Measurements from ENCODE around the gene UNC93B1.
A peak's percentile ranks its signal among the peaks of the same experiment; 100 is the strongest.

Gene UNC93B1

DNA sequence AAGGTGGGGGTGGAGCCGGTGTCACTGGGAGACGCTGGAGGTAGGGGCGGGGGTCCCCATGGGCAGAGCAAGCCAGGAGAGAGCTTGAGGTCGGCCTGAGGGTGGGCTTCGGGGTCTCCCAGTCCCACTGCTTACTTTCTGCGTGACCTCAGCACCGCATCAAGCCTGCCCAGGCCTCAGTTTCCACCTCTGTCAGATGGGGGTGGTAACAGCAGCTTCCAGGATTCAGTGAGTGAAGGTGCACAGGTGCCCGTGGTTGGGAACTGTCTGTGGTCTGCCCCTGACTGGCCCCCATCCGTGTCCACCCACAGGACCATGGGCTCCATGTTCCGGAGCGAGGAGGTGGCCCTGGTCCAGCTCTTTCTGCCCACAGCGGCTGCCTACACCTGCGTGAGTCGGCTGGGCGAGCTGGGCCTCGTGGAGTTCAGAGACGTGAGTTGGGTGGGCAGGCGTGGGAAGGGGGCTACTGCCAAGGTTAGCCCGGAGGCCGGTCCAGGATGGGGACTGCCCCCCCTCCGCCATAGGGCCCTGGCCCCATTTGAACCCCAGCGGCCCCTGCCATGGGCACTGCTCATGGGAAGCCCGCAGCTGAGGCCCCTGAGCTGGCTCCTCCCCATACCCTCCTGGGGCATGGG, 37.2 kb upstream of the UNC93B1 start:
- intact Hi-C loops (cut with DNase I): no loop called here
- peak in 3 of 10 donors; percentile 58 to 84 (median 74) for DNase-seq

DNA sequence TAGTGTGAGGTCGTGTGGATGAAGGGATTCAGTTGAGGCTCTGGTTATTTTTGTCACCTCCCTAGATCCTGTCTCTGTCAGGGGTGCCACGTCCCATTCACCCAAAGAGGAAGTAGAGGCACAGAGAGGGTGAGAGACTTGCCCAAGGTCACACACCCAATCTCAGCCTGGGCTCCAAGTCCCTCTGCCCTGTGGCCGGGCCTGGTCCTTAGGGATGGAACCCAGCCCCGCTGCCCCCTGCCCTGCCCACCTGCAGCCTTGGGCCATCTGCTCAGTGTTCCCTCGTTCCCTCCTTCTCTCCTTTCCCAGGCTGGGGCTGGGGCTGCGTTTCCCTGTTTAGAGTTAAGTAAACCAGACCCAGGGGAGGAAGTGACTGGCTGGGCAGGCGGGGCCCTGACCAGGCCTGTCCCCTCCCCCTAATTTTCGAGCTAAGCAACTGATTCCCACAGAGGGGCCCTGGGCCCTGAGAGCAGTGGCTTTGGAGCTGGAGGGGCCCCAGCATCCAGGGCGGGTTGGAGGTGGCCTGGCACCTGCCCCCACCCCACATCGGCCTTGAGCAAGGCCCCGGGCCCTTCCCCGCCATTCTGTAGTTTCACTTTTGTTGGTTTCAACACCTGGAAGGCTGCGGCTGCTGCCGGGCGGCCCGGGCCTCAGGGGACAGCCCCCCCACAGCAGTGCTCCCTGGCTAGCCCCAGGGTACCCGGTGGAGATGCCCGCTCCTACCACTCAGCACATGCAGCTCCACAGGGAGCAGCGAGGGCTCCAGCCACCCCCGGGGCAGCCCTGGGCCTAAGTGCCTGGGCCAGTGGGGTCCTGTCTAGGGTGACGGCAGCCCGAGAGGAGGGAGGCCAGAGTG, 36.4 kb upstream of the UNC93B1 start:
- DNase-seq: peak in 4 of 10 donors; percentile 3 to 81 (median 75)
- intact Hi-C loops (cut with DNase I): no loop called here

GRCh38 chr11:68039526-68040086, 35.7 kb upstream of the UNC93B1 start:
- intact Hi-C loops (cut with DNase I): loop anchor here (10.0 kb wide), 1 partner anchor 75 kb away; no protein-coding TSS in a partner anchor
- peak in 2 of 10 donors; percentile 39 to 64 for DNase-seq

GRCh38 chr11:68038718-68039525, 35.0 kb upstream of the UNC93B1 start, which contains the start of gene TCIRG1:
Gene TCIRG1 (plus strand): TSS chr11:68039025. CDS start chr11:68041272, 2,247 bp downstream.
- intact Hi-C loops (cut with DNase I): loop anchor here (10.0 kb wide), 1 partner anchor 76 kb away; no protein-coding TSS in a partner anchor
- DNase-seq: peak in 5 of 10 donors; percentile 39 to 87 (median 54)

- peak in 2 of 10 donors; percentile 67 to 78 for DNase-seq
- intact Hi-C loops (cut with DNase I): loop anchor here (10.0 kb wide), 1 partner anchor 77 kb away; no protein-coding TSS in a partner anchor
These were observed 34.4 kb upstream of the UNC93B1 start for GRCh38 chr11:68038226-68038717.

- intact Hi-C loops (cut with DNase I): loop anchor here (10.0 kb wide), 1 partner anchor 77 kb away; no protein-coding TSS in a partner anchor
- peak in 2 of 10 donors; percentile 57 to 78 for DNase-seq
These were observed 33.7 kb upstream of the UNC93B1 start for GRCh38 chr11:68037411-68038225.

DNA sequence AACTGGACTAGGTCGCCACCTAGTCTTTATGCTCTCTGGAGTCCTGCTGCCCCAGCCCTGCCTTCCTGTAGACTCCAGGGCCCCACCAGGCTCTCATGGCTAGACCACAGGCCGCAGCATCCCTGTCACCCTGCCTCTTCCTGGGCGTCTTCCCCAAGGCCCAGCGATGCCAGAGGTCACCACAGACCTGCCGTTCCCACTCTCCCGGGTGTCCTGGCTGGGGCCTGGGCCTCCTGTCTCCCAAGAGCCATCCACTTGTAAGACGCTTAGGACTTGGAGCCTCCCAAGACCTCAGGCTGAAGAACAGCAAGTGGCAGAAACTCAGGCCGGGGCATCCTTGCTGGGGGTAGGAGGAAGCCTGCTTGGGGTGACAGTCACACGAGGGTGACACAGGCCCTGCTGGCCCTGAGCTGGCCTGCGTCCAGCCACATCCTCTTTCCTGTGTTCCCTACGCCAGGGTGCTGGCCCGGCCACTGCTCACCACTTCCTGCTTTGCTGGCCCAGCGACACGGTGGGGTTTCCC, 32.9 kb upstream of the UNC93B1 start:
- intact Hi-C loops (cut with DNase I): loop anchor here (10.0 kb wide), 1 partner anchor 78 kb away; no protein-coding TSS in a partner anchor
- DNase-seq: peak in 2 of 10 donors; percentile 83 to 89

- intact Hi-C loops (cut with DNase I): loop anchor here (10.0 kb wide), 1 partner anchor 79 kb away; no protein-coding TSS in a partner anchor
- DNase-seq: peak in 2 of 10 donors; percentile 79 to 85
These were observed 32.3 kb upstream of the UNC93B1 start for GRCh38 chr11:68036141-68036716.

DNA sequence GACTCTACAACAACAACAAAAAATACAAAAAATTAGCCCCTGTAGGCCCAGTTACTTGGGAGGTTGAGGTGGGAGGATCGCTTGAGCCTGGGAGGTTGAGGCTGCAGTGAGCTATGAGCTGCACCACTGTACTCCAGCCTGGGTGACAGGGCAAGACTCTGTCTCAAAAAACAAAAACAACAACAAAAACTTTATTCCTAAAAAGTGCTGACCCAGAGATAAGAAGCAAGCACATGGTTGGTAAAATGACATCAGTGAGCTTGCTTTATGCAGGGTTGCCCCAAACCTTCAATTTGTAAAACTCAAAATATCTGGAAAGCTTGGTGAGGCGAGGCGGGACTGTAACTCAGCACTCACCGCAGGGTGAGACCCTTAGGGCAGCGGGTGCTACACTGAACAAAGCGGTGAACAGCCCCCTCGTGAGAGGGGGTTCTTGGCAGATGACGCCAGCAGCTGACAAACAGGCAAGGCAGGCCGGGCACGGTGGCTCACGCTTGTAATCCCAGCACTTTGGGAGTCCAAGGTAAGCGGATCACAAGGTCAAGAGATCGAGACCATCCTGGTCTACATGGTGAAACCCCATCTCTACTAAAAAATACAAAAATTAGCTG, 31.5 kb upstream of the UNC93B1 start:
- peak in 1 of 10 donors; percentile 56 for DNase-seq
- intact Hi-C loops (cut with DNase I): loop anchor here (10.0 kb wide), 1 partner anchor 79 kb away; no protein-coding TSS in a partner anchor

- intact Hi-C loops (cut with DNase I): loop anchor here (5.0 to 10.0 kb wide), 2 partner anchors 81 to 174 kb away; no protein-coding TSS in a partner anchor
- no peak for DNase-seq
These were observed 29.8 kb upstream of the UNC93B1 start for GRCh38 chr11:68033708-68034045.

DNA sequence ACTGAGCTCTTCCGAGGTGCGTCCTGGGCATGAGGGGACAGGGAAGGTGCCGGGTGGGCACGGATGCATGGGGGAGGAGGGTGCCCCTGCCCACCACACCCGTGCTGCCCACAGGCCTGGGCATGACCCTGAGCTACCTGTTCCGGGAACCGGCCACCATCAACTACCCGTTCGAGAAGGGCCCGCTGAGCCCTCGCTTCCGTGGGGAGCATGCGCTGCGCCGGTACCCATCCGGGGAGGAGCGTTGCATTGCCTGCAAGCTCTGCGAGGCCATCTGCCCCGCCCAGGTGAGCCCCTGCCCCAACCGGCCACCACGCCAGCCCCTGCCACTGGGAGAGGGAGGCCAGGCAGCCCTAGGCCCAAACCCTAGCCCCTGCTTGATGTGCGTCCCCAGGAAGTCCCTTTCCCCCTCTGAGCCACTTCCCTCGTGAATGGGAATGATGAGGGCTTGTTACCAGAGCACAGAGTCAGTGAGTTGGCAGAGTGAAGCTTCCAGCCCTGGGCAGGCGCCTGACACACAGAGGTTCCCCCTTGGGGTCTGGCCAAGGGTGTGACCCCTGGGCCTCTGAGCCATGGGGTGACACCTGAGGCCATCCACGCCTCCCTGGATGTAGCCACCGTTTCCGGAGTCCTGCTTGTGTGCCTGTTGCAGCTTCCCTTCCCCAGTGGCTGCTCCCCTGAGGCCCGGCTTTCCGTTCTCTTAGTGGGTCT, 29.3 kb upstream of the UNC93B1 start:
- DNase-seq: no peak

DNA sequence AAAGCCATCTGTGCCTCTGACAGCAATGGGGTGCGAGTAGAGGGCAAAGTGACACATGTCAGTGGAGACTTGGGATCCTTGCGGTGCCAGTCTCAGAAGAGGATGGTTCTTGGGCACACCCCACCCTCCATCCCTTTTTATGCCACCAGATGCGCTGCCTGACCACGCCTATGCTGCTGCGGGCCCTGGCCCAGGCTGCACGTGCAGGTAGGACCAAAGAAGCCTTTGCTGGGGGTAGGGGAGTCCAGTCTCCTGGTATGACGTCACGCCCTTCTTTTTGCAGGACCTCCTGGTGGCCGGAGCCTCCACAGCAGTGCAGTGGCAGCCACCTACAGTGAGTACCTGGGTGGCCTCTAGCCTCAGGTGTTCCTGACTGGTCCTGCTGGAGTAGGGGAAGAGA, 28.1 kb upstream of the UNC93B1 start:
- no peak for DNase-seq
- intact Hi-C loops (cut with DNase I): loop anchor here (5.0 to 10.0 kb wide), 2 partner anchors 83 to 175 kb away; no protein-coding TSS in a partner anchor

More for the DNA sequence above, 29.3 kb upstream of the UNC93B1 start:
- intact Hi-C loops (cut with DNase I): loop anchor here (5.0 to 10.0 kb wide), 2 partner anchors 82 to 174 kb away; no protein-coding TSS in a partner anchor

- no peak for DNase-seq
- intact Hi-C loops (cut with DNase I): loop anchor here (5.0 to 10.0 kb wide), 2 partner anchors 84 to 176 kb away; no protein-coding TSS in a partner anchor
These were observed 27.2 kb upstream of the UNC93B1 start for GRCh38 chr11:68031144-68031464.

DNA sequence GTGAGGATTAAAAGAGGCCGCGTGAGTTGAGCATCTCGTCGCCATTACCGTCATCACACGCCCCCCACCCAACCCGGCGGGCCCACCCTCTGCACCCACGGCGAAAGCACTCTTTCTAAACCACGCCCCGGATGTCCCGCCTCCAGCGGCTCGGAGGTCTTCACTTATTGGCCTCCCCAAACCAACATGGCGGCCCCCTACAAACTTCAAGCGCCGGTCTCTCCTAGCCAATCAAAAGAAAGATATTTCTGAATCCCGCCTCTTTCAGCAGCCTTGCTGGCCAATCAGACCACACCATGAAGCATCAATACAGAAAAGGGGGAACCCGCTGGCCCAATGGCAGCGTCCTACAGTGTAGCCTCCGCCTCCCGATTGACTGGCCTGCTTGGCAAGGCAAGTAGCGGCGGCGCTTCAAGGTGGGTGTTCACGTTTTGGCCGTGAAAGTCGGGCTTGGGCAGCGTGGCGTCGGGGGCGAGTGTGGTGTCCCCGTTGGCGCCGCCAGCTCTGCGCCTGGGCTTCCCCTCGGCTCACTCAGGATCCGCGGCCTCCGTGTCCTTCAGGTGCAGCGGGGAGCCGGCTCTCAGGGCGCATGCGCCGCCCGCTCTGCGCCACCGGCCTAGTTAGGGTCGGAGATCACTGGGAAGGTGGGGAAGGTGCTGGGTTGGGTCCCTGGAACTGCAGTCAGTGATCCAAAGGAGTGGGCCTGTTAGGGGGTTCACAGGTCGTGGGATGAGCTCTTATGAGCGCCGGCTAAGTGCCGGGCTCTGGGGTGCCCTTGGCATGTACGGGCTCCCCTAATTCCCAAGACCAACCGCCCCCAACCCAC, 26.6 kb upstream of the UNC93B1 start, which contains the start of gene NDUFS8:
NDUFS8 (plus strand) TSS at position 364 of the 826 bp plus-strand sequence. CDS start 1,471 bp downstream, outside the sequence.
- intact Hi-C loops (cut with DNase I): loop anchor here (5.0 to 10.0 kb wide), 2 partner anchors 84 to 177 kb away; no protein-coding TSS in a partner anchor
- peak; percentile 90 to 99 (median 98) for DNase-seq

DNA sequence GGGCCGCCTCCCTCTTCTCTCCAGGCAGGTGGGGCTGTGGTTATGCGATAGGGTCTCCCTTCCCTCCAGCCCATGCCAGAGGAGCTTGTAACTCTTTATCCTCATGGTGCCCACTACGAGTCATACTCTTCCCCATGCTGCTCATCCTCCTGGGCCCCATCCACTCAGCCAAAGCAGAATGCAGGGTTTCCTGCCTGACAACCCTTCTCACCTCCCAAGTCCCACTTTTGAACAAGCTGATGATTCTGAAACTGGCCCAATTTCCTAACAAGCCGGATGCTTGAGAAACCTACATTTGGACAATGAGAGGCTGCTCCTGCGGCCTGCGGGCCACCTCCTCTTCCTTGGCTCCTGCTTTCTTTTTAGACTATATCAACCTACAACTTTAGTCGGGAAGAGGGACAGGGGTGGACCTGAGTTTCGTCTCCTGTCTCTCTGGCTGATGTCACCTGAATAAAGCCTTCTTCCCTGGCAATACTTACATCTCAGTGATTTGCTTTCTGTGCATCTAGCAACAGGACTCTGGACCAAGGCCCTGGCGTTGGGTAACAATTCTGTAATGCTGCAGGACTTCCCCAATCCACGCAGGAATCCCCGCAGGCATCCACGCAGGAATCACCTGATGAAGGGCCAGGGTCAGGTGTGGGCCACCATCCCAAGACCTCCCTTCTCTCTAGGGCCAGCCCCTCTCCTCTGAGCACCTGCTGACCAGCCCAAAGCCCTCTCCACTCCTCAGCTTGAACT, 25.1 kb upstream of the UNC93B1 start:
- intact Hi-C loops (cut with DNase I): no loop called here

More for the DNA sequence above, 25.1 kb upstream of the UNC93B1 start:
- no peak for DNase-seq
